Suprapubic skin (tissue), 4 donors: ENCODE results near the gene ESF1.

Experiments
- CTCF ChIP-seq, 2 donors: fragments of 200-600 bp in 1 of 2; fragments of 450-650 bp in 1 of 2; sonication (generic) in 1 of 2; IDR thresholded peaks; one replicate each; pipeline ENCODE4 v1.5.1; 2016 to 2019; ENCODE audit warnings: antibody characterized with exemption in 2 of 2, mild to moderate bottlenecking in 1 of 2, moderate library complexity in 1 of 2
- POLR2A ChIP-seq, 2 donors: fragments of 450-650 bp; IDR thresholded peaks; one replicate each; pipeline ENCODE4 v1.6.1; 2017; ENCODE audit warnings: antibody characterized with exemption in 2 of 2, mild to moderate bottlenecking in 2 of 2, moderate library complexity in 2 of 2
- POLR2AphosphoS5 ChIP-seq, 3 donors: sonication (generic); formaldehyde crosslinking; IDR thresholded peaks; one replicate each; pipeline ENCODE4 v1.6.1; 2017; ENCODE audit warnings: antibody characterized with exemption in 3 of 3

GRCh38 chr20:13809373-13809772 is 24.7 kb upstream of the ESF1 start:
- TF ChIP-seq CTCF (IDR thresholded peaks at IDR 0.05) (no peak), POLR2AphosphoS5 (IDR thresholded peaks at IDR 0.05) (no peak), POLR2A (IDR thresholded peaks at IDR 0.05) (no peak)
